Upper lobe of left lung (tissue), 6 donors: ENCODE measurements around the gene PANX1. TPM values are rescaled to one million over a fixed set of nuclear protein-coding genes. Genes with fewer than 3 reads are reported as not detected.

Source experiments
- ATAC-seq, 2 donors: fragments of 200-7000 bp; cut with Tn5 transposase; one replicate each; pipeline ENCODE4 v1.9.1; 2022; ENCODE audit warnings: mild to moderate bottlenecking in 2 of 2, moderate library complexity in 2 of 2; ENCODE audit not compliant: low FRiP score in 2 of 2
- DNase-seq, 2 donors: peaks; one replicate each; pipeline ENCODE4 v3.0.0-alpha.2; 2019 to 2020
- H3K27ac ChIP-seq, 4 donors: fragments of 200-600 bp; sonication (generic); one replicate each; pipeline ENCODE4 v1.5.1; 2016 to 2019
- H3K27me3 ChIP-seq, 4 donors: fragments of 200-600 bp; sonication (generic); one replicate each; pipeline ENCODE4 v1.5.1; 2017 to 2019
- H3K36me3 ChIP-seq, 4 donors: fragments of 200-600 bp; sonication (generic); one replicate each; pipeline ENCODE4 v1.5.1; 2016 to 2019
- H3K4me1 ChIP-seq, 4 donors: fragments of 200-600 bp; sonication (generic); one replicate each; pipeline ENCODE4 v1.5.1; 2018 to 2019
- H3K4me3 ChIP-seq, 4 donors: fragments of 200-600 bp; sonication (generic); one replicate each; pipeline ENCODE4 v1.5.1; 2017 to 2019; ENCODE audit warnings: mild to moderate bottlenecking in 2 of 4, moderate library complexity in 1 of 4
- H3K9me3 ChIP-seq, 4 donors: fragments of 200-600 bp; sonication (generic); one replicate each; pipeline ENCODE4 v1.5.1; 2018 to 2019
- CTCF ChIP-seq, 6 experiments: fragments of 450-650 bp in 4 of 6; fragments of 200-600 bp in 2 of 6; sonication (generic) in 2 of 6; IDR thresholded peaks; one replicate each; pipeline ENCODE4 v1.5.1; 2016 to 2019; ENCODE audit warnings: antibody characterized with exemption in 6 of 6
- EP300 ChIP-seq, 4 donors: sonication (generic); formaldehyde crosslinking; IDR thresholded peaks; one replicate each; pipeline ENCODE4 v1.5.1; 2017; ENCODE audit warnings: antibody characterized with exemption in 4 of 4, control low read depth in 2 of 4
- POLR2A ChIP-seq, 4 donors: fragments of 450-650 bp; IDR thresholded peaks; one replicate each; pipeline ENCODE4 v1.5.1; 2016 to 2017; ENCODE audit warnings: antibody characterized with exemption in 4 of 4, mild to moderate bottlenecking in 2 of 4
- POLR2AphosphoS5 ChIP-seq, 2 donors: sonication (generic); formaldehyde crosslinking; IDR thresholded peaks; one replicate each; pipeline ENCODE4 v1.5.1; 2017; ENCODE audit warnings: antibody characterized with exemption in 2 of 2
- WGBS, 2 donors: methylation state at CpG; one replicate each; pipeline ENCODE4 v1.1.5; 2017 to 2018; 5-methylcytosine and 5-hydroxymethylcytosine counted together
- total RNA-seq, 6 donors: library from RNA; depleted of rRNA in 4 of 6; stranded (reverse); fragments of >200 nt in 4 of 6; gene quantifications; one replicate each; pipeline versions ENCODE4 v1.1.0 to v1.2.1, GENCODE V29; 2016 to 2021
- donor health status: DM: no; HTN: no; CAD: no; lungs with moderate emphysema.
- donor health status: DM: no; HTN: yes; CAD: no; lungs with severe emphysema.

The PANX1 gene
- total RNA-seq, 6 donors from 2014 or later: 7.3 to 32.2 (median 17.8) TPM

- 47 to 59% methylated on average over 3 of the region's 3 CpGs for WGBS, 2 donors
- peaks cover 0 to 3% (median 0%) of the 10 kb centered on the region in 4 donors for H3K4me1 ChIP-seq
- no peak overlapping the region for H3K4me3 ChIP-seq
- H3K27ac ChIP-seq: no peak overlapping the region
- no peak for TF ChIP-seq CTCF (IDR thresholded peaks at IDR 0.05)
- no peak for TF ChIP-seq POLR2A (IDR thresholded peaks at IDR 0.05)
- TF ChIP-seq POLR2AphosphoS5 (IDR thresholded peaks at IDR 0.05): no peak
- TF ChIP-seq EP300 (IDR thresholded peaks at IDR 0.05): no peak
- ATAC-seq (no peak), DNase-seq (no peak)
- no peaks in the 10 kb centered on the region for H3K9me3 ChIP-seq
- no peaks in the 10 kb centered on the region for H3K27me3 ChIP-seq
- no peaks in the 10 kb centered on the region for H3K36me3 ChIP-seq
Observed at GRCh38 chr11:94201004-94201465, 72.4 kb downstream of the PANX1 start.

- ATAC-seq (peak in 1 of 2 donors; percentile 41), DNase-seq (no peak)
- no peak for TF ChIP-seq EP300 (IDR thresholded peaks at IDR 0.05)
- TF ChIP-seq POLR2AphosphoS5 (IDR thresholded peaks at IDR 0.05): no peak
- no peak for TF ChIP-seq CTCF (IDR thresholded peaks at IDR 0.05)
- TF ChIP-seq POLR2A (IDR thresholded peaks at IDR 0.05): no peak
- Histone ChIP-seq H3K4me3 (no peak overlapping the region), H3K36me3 (no peaks in the 10 kb centered on the region), H3K9me3 (no peaks in the 10 kb centered on the region), H3K27ac (no peak overlapping the region), H3K4me1 (peaks cover 0 to 3% (median 0%) of the 10 kb centered on the region in 4 donors), H3K27me3 (no peaks in the 10 kb centered on the region)
- 86 to 87% methylated on average over 3 of the region's 3 CpGs for WGBS, 2 donors
Observed at GRCh38 chr11:94203070-94203469, 74.4 kb downstream of the PANX1 start.

- ATAC-seq: no peak
- H3K4me3 ChIP-seq: no peak overlapping the region
- no peak for TF ChIP-seq EP300 (IDR thresholded peaks at IDR 0.05)
- H3K9me3 ChIP-seq: no peaks in the 10 kb centered on the region
- no peak for DNase-seq
- H3K4me1 ChIP-seq: no peaks in the 10 kb centered on the region
- H3K36me3 ChIP-seq: no peaks in the 10 kb centered on the region
- H3K27ac ChIP-seq: no peak overlapping the region
- WGBS, 2 donors: 75 to 81% methylated on average over 2 of the region's 2 CpGs
- no peaks in the 10 kb centered on the region for H3K27me3 ChIP-seq
Observed at GRCh38 chr11:94211261-94211830, 82.7 kb downstream of the PANX1 start.

GRCh38 chr11:94212898-94213297 is 84.3 kb downstream of the PANX1 start:
- DNase-seq (no peak), ATAC-seq (no peak)
- H3K4me1 ChIP-seq: no peaks in the 10 kb centered on the region
- TF ChIP-seq POLR2AphosphoS5 (IDR thresholded peaks at IDR 0.05) (no peak), CTCF (IDR thresholded peaks at IDR 0.05) (no peak), POLR2A (IDR thresholded peaks at IDR 0.05) (no peak), EP300 (IDR thresholded peaks at IDR 0.05) (no peak)
- H3K4me3 ChIP-seq: no peak overlapping the region
- no peaks in the 10 kb centered on the region for H3K9me3 ChIP-seq
- no peaks in the 10 kb centered on the region for H3K27me3 ChIP-seq
- no peaks in the 10 kb centered on the region for H3K36me3 ChIP-seq
- H3K27ac ChIP-seq: no peak overlapping the region
- WGBS, 2 donors: 76 to 79% methylated on average over 2 of the region's 2 CpGs

GRCh38 chr11:94217705-94218104 is 89.1 kb downstream of the PANX1 start:
- no peak for TF ChIP-seq POLR2AphosphoS5 (IDR thresholded peaks at IDR 0.05)
- TF ChIP-seq CTCF (IDR thresholded peaks at IDR 0.05): no peak
- no peak for TF ChIP-seq POLR2A (IDR thresholded peaks at IDR 0.05)
- no peak for TF ChIP-seq EP300 (IDR thresholded peaks at IDR 0.05)
- 81 to 86% methylated on average over 1 of the region's 1 CpG for WGBS, 2 donors
- H3K4me1 ChIP-seq: no peaks in the 10 kb centered on the region
- H3K36me3 ChIP-seq: no peaks in the 10 kb centered on the region
- peaks cover 5 to 15% (median 14%) of the 10 kb centered on the region in 4 donors for H3K9me3 ChIP-seq
- no peak for DNase-seq
- no peak overlapping the region for H3K4me3 ChIP-seq
- no peaks in the 10 kb centered on the region for H3K27me3 ChIP-seq
- no peak overlapping the region for H3K27ac ChIP-seq
- no peak for ATAC-seq
